Left lung (tissue), 10 donors: ENCODE results near the gene ZBTB42. TPM values are rescaled to one million over a fixed set of nuclear protein-coding genes. Genes with fewer than 3 reads are reported as not detected.

ENCODE experiments used
- ATAC-seq: fragments of 200-7000 bp; cut with Tn5 transposase; one replicate; pipeline ENCODE4 v1.9.1; 2020; ENCODE audit warnings: moderate library complexity
- DNase-seq, 4 donors: peaks; one replicate each; pipeline ENCODE4 v3.0.0-alpha.2; 2013 to 2020
- H3K27ac ChIP-seq, 2 donors: fragments of 200-600 bp; sonication (generic) in 1 of 2; one replicate each; pipeline versions ENCODE4 v1.5.0 to v1.8.0; 2020 to 2021
- H3K27me3 ChIP-seq, 2 donors: fragments of 200-600 bp; sonication (generic) in 1 of 2; one replicate each; pipeline versions ENCODE4 v1.5.0 to v1.8.0; 2020 to 2021
- H3K36me3 ChIP-seq, 2 donors: fragments of 200-600 bp; sonication (generic) in 1 of 2; one replicate each; pipeline versions ENCODE4 v1.5.0 to v1.8.0; 2020 to 2021
- H3K4me1 ChIP-seq, 2 donors: fragments of 200-600 bp; one replicate each; pipeline ENCODE4 v1.8.0; 2021
- H3K4me3 ChIP-seq, 2 donors: fragments of 200-600 bp; sonication (generic) in 1 of 2; one replicate each; pipeline versions ENCODE4 v1.5.0 to v1.8.0; 2020 to 2021; ENCODE audit warnings: mild to moderate bottlenecking in 1 of 2
- H3K9me3 ChIP-seq, 2 donors: fragments of 200-600 bp; sonication (generic) in 1 of 2; one replicate each; pipeline versions ENCODE4 v1.5.0 to v1.8.0; 2020 to 2021
- CTCF ChIP-seq, 2 donors: fragments of 200-600 bp; sonication (generic) in 1 of 2; IDR thresholded peaks; one replicate each; pipeline versions ENCODE4 v1.5.0 to v1.8.0; 2021; ENCODE audit warnings: antibody characterized with exemption in 2 of 2
- intact Hi-C, 2 donors: fragments of 100-400 bp; cut with DNase I; formaldehyde crosslinking; loops; one replicate each; pipeline versions ENCODE4 v1.11.2 to v1.14.2; 2022
- polyA plus RNA-seq, 6 donors: library from polyadenylated mRNA; unstranded; fragments of 120-200 nt; gene quantifications; one replicate each; pipeline ENCODE4 v1.2.1, GENCODE V29; 2013; ENCODE audit not compliant: insufficient read length in 6 of 6
- total RNA-seq, 2 donors: library from RNA; stranded (reverse); fragmentation: NEBNext Ultra II Directional; extraction: Animal tissue kit (Norgen Biotek cat#: 25700); gene quantifications; one replicate each; pipeline ENCODE4 v1.2.1, GENCODE V29; 2021
- donor health status: DM: no; HTN: yes; CAD: no.
- donor health status: DM: no; HTN: no; CAD: no.

Gene ZBTB42
- total and polyA plus RNA-seq, 8 donors: 5.8 to 12.1 (median 9.3) TPM

DNA sequence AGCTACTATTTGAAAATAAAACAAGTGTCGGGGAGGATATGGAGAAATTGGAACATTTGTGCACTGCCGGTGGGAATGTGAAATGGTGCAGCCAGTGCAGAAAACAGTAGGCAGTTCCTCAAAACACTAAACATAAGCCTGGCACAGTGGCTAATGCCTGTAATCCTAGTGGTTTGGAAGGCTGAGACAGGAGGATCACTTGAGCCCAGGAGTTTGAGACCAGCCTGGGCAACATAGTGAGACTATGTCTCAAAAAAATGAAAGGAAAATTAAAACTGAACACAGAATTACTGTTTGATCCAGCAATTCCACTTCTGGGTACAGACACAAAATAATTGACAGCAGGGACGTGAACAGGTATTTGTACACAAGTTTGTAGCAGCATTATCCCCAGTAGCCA is 35.4 kb upstream of the ZBTB42 start:
- Histone ChIP-seq H3K27me3 (no peaks in the 10 kb centered on the region), H3K27ac (no peak overlapping the region), H3K4me3 (no peak overlapping the region), H3K4me1 (peaks cover 9 to 10% of the 10 kb centered on the region in 2 donors), H3K9me3 (no peaks in the 10 kb centered on the region), H3K36me3 (peaks cover 0 to 22% of the 10 kb centered on the region in 2 donors)
- DNase-seq (no peak), ATAC-seq (no peak)
- no peak for TF ChIP-seq CTCF (IDR thresholded peaks at IDR 0.05)
- intact Hi-C loops: no loop called here

- H3K4me3 ChIP-seq: no peak overlapping the region
- H3K27me3 ChIP-seq: no peaks in the 10 kb centered on the region
- no peak for TF ChIP-seq CTCF (IDR thresholded peaks at IDR 0.05)
- peaks cover 9 to 10% of the 10 kb centered on the region in 2 donors for H3K4me1 ChIP-seq
- peaks cover 0 to 30% of the 10 kb centered on the region in 2 donors for H3K36me3 ChIP-seq
- ATAC-seq (no peak), DNase-seq (peak in 1 of 4 donors; percentile 23)
- peaks cover 0 to 4% of the 10 kb centered on the region in 2 donors for H3K9me3 ChIP-seq
- H3K27ac ChIP-seq: peak overlapping the region in 1 of 2 donors; percentile 6
- intact Hi-C loops: loop anchor here in 1 of 2 donors (2.0 kb wide), 1 partner anchor 60 kb away; no protein-coding TSS in a partner anchor
Measured at GRCh38 chr14:104766256-104766862, 34.5 kb upstream of the ZBTB42 start.

GRCh38 chr14:104766863-104767633 is 33.9 kb upstream of the ZBTB42 start:
- Histone ChIP-seq H3K4me3 (no peak overlapping the region), H3K36me3 (peaks cover 0 to 37% of the 10 kb centered on the region in 2 donors), H3K9me3 (peaks cover 0 to 5% of the 10 kb centered on the region in 2 donors), H3K4me1 (peaks cover 9 to 10% of the 10 kb centered on the region in 2 donors), H3K27me3 (no peaks in the 10 kb centered on the region), H3K27ac (peak overlapping the region; percentile 5 to 6)
- TF ChIP-seq CTCF (IDR thresholded peaks at IDR 0.05): no peak
- intact Hi-C loops: loop anchor here in 1 of 2 donors (2.0 kb wide), 1 partner anchor 60 kb away; no protein-coding TSS in a partner anchor
- no peak for ATAC-seq
- DNase-seq: peak in 1 of 4 donors; percentile 75

DNA sequence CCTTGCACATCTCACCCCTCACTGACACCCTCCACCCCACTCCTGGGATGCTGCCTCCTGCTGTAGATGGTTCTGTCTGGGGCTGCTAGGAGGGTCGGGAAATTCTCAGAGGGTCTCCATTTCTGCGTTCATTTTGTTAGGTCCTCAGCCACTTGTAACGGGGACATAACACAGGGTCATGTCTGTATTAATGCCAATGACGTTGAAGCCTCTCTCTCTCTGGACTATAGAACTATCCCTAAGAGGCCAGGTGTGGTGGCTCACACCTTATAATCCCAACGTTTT is 33.3 kb upstream of the ZBTB42 start:
- intact Hi-C loops: loop anchor here in 1 of 2 donors (2.0 kb wide), 1 partner anchor 59 kb away; no protein-coding TSS in a partner anchor
- DNase-seq (no peak), ATAC-seq (no peak)
- Histone ChIP-seq H3K9me3 (peaks cover 0 to 5% of the 10 kb centered on the region in 2 donors), H3K4me1 (peaks cover 9 to 10% of the 10 kb centered on the region in 2 donors), H3K36me3 (peaks cover 0 to 41% of the 10 kb centered on the region in 2 donors), H3K27ac (peak overlapping the region; percentile 5 to 6), H3K4me3 (no peak overlapping the region), H3K27me3 (no peaks in the 10 kb centered on the region)
- no peak for TF ChIP-seq CTCF (IDR thresholded peaks at IDR 0.05)
